NOMO-1 (cell line): ENCODE measurements around the gene PTGER3.
A peak's percentile ranks its signal among the peaks of the same experiment; 100 is the strongest.

ENCODE experiments used
- DNase-seq, 2 experiments: peaks; one replicate each; lab custom pipeline; 2025; ENCODE audit not compliant: unreplicated experiment in 2 of 2; lab: John Stamatoyannopoulos, UW

Gene PTGER3

GRCh38 chr1:71047635-71048607 lies at the start of gene PTGER3:
PTGER3 (minus strand) TSS chr1:71047816; CDS start chr1:71047577, 239 bp downstream.
- peak; percentile 21 to 49 for DNase-seq

GRCh38 chr1:71094913-71095312 lies 47.3 kb upstream of the PTGER3 start:
- DNase-seq = no peak

DNA sequence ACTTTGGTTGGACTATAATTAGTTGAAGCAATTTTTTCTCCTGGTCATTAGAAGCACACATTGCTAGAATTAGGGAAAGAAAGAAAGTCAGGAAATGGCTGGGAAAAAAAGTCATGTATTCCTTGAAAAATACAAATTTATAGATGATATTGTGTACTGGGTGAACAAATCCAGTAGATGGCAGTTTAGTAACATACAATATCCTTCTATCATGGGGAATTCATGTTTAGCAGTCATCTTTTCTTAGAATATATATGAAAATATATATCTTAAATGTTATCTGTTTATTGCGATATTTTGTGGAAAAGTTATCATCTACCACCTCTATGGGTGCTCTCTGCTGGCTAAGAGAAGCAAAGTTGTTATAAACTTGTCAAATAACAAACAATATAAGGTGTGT lies 46.3 kb upstream of the PTGER3 start:
- peak in 1 of 2 experiments; percentile 5 for DNase-seq

DNA sequence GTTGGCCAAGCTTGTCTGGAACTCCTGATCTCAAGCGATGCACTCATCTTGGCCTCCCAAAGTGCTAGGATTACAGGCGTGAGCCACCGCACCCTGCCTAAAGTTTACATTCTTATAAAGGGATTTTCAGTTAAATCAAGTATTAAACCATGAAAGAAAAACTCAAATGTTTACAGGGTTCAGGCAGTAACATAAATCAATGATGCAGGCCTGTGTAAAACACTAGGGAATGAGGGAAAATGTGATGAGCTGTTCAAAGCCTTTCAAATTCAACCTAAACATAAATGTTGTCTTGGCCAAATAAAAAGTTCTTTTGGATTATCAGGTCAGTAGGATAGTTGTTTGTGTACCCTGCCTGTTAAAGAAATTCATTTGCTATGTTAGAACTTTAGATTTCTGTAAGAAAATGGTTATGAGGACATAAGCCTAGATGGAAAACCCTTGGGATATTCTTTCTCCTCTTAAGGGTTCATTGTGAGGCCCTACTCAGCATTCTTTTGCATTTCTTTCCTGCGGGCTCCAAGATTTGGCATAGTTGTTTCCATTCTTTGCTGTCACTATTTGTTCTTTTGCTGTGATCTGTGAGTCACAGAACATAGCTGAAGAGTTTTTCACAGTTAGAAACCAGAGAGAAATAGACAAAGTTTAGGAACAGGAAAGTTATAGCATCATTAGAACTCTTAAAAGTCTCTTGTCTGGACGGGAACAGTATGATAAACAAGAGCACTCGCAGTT lies 42.1 kb upstream of the PTGER3 start:
- DNase-seq = no peak

GRCh38 chr1:71088645-71089287 lies 41.1 kb upstream of the PTGER3 start:
- no peak for DNase-seq

GRCh38 chr1:71087713-71088112 lies 40.1 kb upstream of the PTGER3 start:
- DNase-seq = no peak

- no peak for DNase-seq
Observed at GRCh38 chr1:71087060-71087459, 39.4 kb upstream of the PTGER3 start.

DNA sequence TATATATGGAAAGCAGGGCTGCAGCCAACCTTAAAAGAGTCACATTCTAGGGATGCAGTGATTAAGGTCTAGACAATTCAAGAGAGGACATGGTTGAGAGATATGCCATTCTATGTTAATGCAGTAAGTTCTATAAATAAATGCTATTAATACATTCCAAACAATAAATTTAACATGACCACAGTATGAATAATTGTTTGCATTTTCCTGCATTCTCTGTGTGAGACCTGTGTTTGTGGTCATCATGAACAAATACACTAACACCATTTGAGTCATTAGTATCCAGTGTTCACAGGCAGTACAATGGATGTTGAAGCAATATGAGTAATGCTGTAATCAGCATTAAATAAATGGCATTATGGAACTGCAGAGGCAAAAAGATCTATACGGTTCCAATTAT lies 38.7 kb upstream of the PTGER3 start:
- no peak for DNase-seq

GRCh38 chr1:71083271-71083670 lies 35.7 kb upstream of the PTGER3 start:
- DNase-seq = no peak

- DNase-seq = no peak
Observed at GRCh38 chr1:71081697-71082080, 34.1 kb upstream of the PTGER3 start.

- peak; percentile 91 to 94 for DNase-seq
Observed at GRCh38 chr1:71080739-71081696, 33.4 kb upstream of the PTGER3 start, which contains the start of gene ZRANB2. ZRANB2 (minus strand) TSS chr1:71081035; CDS start chr1:71080995, 40 bp downstream.

GRCh38 chr1:71080230-71080738 lies 32.7 kb upstream of the PTGER3 start:
- DNase-seq = peak; percentile 2 to 22

DNA sequence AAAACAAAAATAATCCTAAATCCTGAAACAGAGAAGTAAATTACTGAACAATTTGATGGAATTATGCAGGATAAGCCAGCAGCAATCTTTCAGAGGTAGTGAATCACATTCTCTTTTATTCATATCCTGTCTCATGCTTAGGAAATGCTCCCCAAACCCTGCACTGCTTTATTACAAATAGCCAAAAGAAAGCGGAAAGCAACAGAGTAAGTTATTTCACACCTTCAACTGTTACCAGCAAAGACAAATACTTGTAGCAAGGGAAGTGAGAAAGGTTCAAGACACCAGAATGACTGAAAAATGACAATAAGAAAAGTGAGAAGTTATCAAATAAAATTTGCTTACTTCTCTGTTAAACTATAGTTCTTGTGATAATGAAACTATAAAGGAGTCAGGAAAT lies 27.1 kb upstream of the PTGER3 start:
- DNase-seq = no peak

DNA sequence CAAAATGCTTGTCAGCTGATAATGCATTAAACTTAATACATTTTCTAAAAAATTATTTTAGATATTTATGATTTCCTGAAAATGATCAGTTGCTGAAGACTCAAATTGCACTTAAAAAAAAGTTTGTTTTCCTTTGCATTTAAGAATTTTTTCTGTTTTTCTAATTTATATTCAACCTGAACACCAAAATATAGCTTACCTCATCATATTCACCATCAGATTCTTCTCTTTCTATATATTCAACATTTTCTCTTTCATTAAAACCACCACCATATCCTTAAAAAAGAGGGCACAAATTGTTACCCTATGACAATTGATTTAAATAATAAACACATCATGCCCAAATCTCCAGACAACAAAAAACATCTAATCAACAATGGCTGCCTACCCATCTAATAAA lies 24.7 kb upstream of the PTGER3 start:
- DNase-seq = no peak

GRCh38 chr1:71071720-71072119 lies 24.1 kb upstream of the PTGER3 start:
- no peak for DNase-seq

GRCh38 chr1:71068325-71069240 lies 21.0 kb upstream of the PTGER3 start:
- DNase-seq = no peak

- DNase-seq = no peak
Observed at GRCh38 chr1:71054791-71055190, 7.2 kb upstream of the PTGER3 start.

DNA sequence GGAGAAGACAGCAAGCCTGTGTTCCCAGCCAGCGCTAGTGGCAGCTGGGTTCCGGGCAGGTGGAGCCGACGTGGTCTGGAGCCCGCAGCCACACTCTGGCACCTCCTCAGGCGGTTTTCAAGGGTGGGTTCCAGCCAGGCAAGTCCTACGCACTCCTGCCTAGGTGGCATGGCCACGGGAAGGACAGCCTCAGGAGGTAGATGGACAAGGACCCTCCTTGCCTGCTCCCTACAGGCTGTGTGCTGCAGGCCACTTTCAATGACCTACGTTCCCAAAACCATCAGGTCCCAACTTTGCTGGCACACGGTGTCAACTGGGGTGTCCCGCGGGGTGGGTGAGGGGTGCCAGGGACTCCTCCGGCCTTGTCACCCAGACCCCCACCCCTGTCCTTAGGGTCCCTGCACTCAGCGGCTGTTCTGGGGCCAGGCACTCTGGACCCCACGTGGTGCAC lies 6.7 kb upstream of the PTGER3 start:
- no peak for DNase-seq

DNA sequence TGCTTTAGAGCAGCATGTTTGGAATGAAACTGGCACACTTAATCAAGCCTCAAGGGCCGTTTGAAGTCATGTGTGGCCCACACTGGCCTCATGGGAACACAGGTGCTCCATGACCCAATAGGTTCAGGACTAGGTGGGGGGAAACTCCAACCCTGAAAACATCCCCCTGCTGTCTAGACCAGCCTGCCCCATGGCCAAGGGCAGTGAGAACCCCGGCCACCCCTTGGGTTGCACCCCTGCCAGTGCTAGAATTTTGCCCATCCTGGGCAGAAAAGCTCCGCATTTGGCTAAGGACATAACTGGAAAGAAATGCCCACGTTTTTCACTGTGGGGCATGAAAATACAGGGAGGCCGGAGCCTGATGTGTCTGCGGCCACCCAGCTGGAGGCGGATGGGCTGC lies 6.1 kb upstream of the PTGER3 start:
- DNase-seq = no peak
